22Rv1 (cell line): ENCODE results near the gene ALPL.

Experiments
- CTCF ChIP-seq: fragments of 450-650 bp; IDR thresholded peaks from 2 replicates; pipeline ENCODE4 v1.5.1; 2017; ENCODE audit warnings: mild to moderate bottlenecking
- ZFX ChIP-seq: fragments of 450-650 bp; IDR thresholded peaks from 2 replicates; pipeline ENCODE4 v1.6.1; 2017; ENCODE audit warnings: antibody characterized with exemption, borderline replicate concordance

DNA sequence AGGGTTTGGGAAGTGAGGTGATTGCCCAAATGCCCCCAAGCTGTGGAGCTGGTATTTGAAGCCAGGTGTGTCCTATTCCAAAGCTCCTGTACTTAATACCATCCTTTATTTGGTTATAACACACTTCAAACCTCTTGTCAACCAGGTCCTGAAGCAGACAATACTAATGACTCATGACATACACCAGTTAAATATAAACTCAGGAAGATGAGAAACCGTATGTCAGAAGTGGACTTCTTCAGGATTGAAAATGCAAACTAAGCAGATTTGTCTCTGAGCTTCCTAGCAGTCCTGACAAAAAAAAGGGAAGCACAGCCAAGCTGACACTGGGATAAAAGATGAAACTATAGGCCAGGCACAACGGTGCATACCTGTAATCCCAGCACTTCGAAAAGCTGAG, 70.6 kb downstream of the ALPL start:
- no peak for TF ChIP-seq CTCF
- no peak for TF ChIP-seq ZFX
